Measurements from ENCODE around the gene TMOD3. TPM values are rescaled to one million over a fixed set of nuclear protein-coding genes. Genes with fewer than 3 reads are reported as not detected.

The TMOD3 gene
- total and polyA plus RNA-seq, 2 experiments from 2014 or later, result 26.1 to 29.9 TPM

DNA sequence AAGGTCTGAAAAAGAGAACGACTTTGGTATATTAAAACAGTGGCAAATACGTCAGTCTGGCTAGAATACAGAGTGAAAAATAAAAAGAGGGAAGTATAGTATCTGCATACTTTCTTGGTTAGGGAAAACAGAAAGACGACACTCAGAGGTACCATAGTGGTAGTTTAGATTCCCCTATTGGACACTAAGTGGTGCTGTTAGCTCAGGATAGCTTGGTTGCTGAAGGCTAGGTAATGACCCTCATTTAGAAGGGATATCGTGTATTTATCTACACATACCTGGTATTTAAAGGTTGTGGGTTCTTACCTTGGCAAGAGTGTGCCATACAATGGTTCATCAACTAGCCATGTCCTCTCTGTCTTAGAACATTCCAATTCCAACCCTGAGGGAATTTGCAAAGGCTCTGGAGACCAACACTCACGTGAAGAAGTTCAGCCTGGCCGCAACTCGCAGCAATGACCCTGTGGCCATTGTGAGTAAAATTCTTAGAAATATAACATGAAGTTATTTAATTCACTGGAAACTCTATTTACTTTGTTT, 47.0 kb upstream of the TMOD3 start:
- H3K4me3 ChIP-seq, result no peak overlapping the region
- H3K4me3 Mint-ChIP-seq, result no peak overlapping the region
- TF ChIP-seq ZNF114 (CRISPR knock-in tag; IDR thresholded peaks at IDR 0.05), result no peak
- TF ChIP-seq, protein P1, sequence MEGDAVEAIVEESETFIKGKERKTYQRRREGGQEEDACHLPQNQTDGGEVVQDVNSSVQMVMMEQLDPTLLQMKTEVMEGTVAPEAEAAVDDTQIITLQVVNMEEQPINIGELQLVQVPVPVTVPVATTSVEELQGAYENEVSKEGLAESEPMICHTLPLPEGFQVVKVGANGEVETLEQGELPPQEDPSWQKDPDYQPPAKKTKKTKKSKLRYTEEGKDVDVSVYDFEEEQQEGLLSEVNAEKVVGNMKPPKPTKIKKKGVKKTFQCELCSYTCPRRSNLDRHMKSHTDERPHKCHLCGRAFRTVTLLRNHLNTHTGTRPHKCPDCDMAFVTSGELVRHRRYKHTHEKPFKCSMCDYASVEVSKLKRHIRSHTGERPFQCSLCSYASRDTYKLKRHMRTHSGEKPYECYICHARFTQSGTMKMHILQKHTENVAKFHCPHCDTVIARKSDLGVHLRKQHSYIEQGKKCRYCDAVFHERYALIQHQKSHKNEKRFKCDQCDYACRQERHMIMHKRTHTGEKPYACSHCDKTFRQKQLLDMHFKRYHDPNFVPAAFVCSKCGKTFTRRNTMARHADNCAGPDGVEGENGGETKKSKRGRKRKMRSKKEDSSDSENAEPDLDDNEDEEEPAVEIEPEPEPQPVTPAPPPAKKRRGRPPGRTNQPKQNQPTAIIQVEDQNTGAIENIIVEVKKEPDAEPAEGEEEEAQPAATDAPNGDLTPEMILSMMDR (conservative IDR thresholded peaks at IDR 0.05; ENCODE audit: low read depth in 2 of 2), result peak; percentile 82 to 91
- no peaks in the 10 kb centered on the region for H3K27me3 Mint-ChIP-seq (ENCODE audit: insufficient read depth, low read depth, poor library complexity)
- H3K36me3 Mint-ChIP-seq (ENCODE audit: low read depth), result peaks cover 11% of the 10 kb centered on the region
- H3K4me1 Mint-ChIP-seq, result peaks cover 6% of the 10 kb centered on the region; the same call in 1 of the 3 replicates
- H3K9me2 ChIP-seq (ENCODE audit: insufficient read depth), result no peaks in the 10 kb centered on the region
- no peaks in the 10 kb centered on the region for H3K27me3 ChIP-seq (ENCODE audit: insufficient read depth)
- no peak overlapping the region for H2AFZ ChIP-seq
- H3K4me2 ChIP-seq, result no peak overlapping the region
- no peaks in the 10 kb centered on the region; the same call in 1 of the 2 replicates for H3K4me1 ChIP-seq (ENCODE audit: insufficient read depth)
- no peaks in the 10 kb centered on the region for H4K20me1 ChIP-seq (replicated peaks; ENCODE audit: insufficient read depth)
- peak; percentile 90 for ATAC-seq
- H3K27ac Mint-ChIP-seq, result no peak overlapping the region
- H3K27ac ChIP-seq (ENCODE audit: low read depth), result no peak overlapping the region
- H3K9me3 Mint-ChIP-seq, result peaks cover 3% of the 10 kb centered on the region; the same call in 2 of the 3 replicates
- H3K79me2 ChIP-seq (replicated peaks; ENCODE audit: insufficient read depth), result no peaks in the 10 kb centered on the region
- DNase-seq (ENCODE audit: low spot score), result peak; percentile 76
- no peaks in the 10 kb centered on the region for H3K36me3 ChIP-seq (ENCODE audit: insufficient read depth)
- H3F3A ChIP-seq (replicated peaks; ENCODE audit: low read depth), result no peaks in the 10 kb centered on the region

DNA sequence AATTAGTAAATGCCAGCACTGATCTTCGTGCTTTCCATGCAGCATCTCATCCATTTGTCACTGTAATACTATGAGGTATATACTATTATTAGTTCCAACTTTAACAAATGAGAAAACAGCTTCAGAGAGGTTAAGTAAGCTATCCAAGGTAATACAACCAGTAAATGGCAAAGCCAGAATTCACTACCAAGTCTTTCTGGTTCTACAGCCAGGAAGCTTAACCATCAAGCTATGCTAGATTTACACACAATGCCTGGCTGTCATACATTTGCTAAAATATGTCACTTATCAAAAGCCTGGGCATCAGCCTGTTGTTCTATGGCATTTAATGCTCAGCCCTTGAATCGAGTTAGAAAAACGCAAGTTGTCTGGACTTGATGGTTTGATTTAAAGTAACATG, 45.5 kb upstream of the TMOD3 start:
- ATAC-seq (no peak), DNase-seq (ENCODE audit: low spot score) (no peak)
- H3K27me3 ChIP-seq (ENCODE audit: insufficient read depth), result no peaks in the 10 kb centered on the region
- H3K27ac Mint-ChIP-seq, result no peak overlapping the region
- no peak overlapping the region for H2AFZ ChIP-seq
- no peak overlapping the region for H3K4me2 ChIP-seq
- H4K20me1 ChIP-seq (replicated peaks; ENCODE audit: insufficient read depth), result no peaks in the 10 kb centered on the region
- H3K27ac ChIP-seq (ENCODE audit: low read depth), result no peak overlapping the region
- H3K36me3 Mint-ChIP-seq (ENCODE audit: low read depth), result peaks cover 11% of the 10 kb centered on the region
- H3K4me3 Mint-ChIP-seq, result no peak overlapping the region
- no peaks in the 10 kb centered on the region for H3K27me3 Mint-ChIP-seq (ENCODE audit: insufficient read depth, low read depth, poor library complexity)
- H3K79me2 ChIP-seq (replicated peaks; ENCODE audit: insufficient read depth), result no peaks in the 10 kb centered on the region
- H3F3A ChIP-seq (replicated peaks; ENCODE audit: low read depth), result no peaks in the 10 kb centered on the region
- no peaks in the 10 kb centered on the region for H3K36me3 ChIP-seq (ENCODE audit: insufficient read depth)
- peaks cover 8% of the 10 kb centered on the region; the same call in 1 of the 3 replicates for H3K4me1 Mint-ChIP-seq
- peaks cover 3% of the 10 kb centered on the region; the same call in 2 of the 3 replicates for H3K9me3 Mint-ChIP-seq
- H3K4me1 ChIP-seq (ENCODE audit: insufficient read depth), result no peaks in the 10 kb centered on the region; the same call in 1 of the 2 replicates
- TF ChIP-seq, protein P2, sequence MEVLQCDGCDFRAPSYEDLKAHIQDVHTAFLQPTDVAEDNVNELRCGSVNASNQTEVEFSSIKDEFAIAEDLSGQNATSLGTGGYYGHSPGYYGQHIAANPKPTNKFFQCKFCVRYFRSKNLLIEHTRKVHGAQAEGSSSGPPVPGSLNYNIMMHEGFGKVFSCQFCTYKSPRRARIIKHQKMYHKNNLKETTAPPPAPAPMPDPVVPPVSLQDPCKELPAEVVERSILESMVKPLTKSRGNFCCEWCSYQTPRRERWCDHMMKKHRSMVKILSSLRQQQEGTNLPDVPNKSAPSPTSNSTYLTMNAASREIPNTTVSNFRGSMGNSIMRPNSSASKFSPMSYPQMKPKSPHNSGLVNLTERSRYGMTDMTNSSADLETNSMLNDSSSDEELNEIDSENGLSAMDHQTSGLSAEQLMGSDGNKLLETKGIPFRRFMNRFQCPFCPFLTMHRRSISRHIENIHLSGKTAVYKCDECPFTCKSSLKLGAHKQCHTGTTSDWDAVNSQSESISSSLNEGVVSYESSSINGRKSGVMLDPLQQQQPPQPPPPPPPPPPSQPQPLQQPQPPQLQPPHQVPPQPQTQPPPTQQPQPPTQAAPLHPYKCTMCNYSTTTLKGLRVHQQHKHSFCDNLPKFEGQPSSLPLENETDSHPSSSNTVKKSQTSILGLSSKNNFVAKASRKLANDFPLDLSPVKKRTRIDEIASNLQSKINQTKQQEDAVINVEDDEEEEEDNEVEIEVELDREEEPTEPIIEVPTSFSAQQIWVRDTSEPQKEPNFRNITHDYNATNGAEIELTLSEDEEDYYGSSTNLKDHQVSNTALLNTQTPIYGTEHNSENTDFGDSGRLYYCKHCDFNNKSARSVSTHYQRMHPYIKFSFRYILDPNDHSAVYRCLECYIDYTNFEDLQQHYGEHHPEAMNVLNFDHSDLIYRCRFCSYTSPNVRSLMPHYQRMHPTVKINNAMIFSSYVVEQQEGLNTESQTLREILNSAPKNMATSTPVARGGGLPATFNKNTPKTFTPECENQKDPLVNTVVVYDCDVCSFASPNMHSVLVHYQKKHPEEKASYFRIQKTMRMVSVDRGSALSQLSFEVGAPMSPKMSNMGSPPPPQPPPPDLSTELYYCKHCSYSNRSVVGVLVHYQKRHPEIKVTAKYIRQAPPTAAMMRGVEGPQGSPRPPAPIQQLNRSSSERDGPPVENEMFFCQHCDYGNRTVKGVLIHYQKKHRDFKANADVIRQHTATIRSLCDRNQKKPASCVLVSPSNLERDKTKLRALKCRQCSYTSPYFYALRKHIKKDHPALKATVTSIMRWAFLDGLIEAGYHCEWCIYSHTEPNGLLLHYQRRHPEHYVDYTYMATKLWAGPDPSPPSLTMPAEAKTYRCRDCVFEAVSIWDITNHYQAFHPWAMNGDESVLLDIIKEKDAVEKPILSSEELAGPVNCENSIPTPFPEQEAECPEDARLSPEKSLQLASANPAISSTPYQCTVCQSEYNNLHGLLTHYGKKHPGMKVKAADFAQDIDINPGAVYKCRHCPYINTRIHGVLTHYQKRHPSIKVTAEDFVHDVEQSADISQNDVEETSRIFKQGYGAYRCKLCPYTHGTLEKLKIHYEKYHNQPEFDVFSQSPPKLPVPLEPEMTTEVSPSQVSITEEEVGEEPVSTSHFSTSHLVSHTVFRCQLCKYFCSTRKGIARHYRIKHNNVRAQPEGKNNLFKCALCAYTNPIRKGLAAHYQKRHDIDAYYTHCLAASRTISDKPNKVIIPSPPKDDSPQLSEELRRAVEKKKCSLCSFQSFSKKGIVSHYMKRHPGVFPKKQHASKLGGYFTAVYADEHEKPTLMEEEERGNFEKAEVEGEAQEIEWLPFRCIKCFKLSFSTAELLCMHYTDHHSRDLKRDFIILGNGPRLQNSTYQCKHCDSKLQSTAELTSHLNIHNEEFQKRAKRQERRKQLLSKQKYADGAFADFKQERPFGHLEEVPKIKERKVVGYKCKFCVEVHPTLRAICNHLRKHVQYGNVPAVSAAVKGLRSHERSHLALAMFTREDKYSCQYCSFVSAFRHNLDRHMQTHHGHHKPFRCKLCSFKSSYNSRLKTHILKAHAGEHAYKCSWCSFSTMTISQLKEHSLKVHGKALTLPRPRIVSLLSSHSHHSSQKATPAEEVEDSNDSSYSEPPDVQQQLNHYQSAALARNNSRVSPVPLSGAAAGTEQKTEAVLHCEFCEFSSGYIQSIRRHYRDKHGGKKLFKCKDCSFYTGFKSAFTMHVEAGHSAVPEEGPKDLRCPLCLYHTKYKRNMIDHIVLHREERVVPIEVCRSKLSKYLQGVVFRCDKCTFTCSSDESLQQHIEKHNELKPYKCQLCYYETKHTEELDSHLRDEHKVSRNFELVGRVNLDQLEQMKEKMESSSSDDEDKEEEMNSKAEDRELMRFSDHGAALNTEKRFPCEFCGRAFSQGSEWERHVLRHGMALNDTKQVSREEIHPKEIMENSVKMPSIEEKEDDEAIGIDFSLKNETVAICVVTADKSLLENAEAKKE (CRISPR knock-in tag; IDR thresholded peaks at IDR 0.05), result no peak
- TF ChIP-seq NANOG (IDR thresholded peaks at IDR 0.05; ENCODE audit: borderline replicate concordance) (no peak), CREB1 (CRISPR knock-in tag; IDR thresholded peaks at IDR 0.05; ENCODE audit: low read depth) (no peak), ZNF114 (CRISPR knock-in tag; IDR thresholded peaks at IDR 0.05) (no peak)
- TF ChIP-seq, protein P3, sequence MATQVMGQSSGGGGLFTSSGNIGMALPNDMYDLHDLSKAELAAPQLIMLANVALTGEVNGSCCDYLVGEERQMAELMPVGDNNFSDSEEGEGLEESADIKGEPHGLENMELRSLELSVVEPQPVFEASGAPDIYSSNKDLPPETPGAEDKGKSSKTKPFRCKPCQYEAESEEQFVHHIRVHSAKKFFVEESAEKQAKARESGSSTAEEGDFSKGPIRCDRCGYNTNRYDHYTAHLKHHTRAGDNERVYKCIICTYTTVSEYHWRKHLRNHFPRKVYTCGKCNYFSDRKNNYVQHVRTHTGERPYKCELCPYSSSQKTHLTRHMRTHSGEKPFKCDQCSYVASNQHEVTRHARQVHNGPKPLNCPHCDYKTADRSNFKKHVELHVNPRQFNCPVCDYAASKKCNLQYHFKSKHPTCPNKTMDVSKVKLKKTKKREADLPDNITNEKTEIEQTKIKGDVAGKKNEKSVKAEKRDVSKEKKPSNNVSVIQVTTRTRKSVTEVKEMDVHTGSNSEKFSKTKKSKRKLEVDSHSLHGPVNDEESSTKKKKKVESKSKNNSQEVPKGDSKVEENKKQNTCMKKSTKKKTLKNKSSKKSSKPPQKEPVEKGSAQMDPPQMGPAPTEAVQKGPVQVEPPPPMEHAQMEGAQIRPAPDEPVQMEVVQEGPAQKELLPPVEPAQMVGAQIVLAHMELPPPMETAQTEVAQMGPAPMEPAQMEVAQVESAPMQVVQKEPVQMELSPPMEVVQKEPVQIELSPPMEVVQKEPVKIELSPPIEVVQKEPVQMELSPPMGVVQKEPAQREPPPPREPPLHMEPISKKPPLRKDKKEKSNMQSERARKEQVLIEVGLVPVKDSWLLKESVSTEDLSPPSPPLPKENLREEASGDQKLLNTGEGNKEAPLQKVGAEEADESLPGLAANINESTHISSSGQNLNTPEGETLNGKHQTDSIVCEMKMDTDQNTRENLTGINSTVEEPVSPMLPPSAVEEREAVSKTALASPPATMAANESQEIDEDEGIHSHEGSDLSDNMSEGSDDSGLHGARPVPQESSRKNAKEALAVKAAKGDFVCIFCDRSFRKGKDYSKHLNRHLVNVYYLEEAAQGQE (IDR thresholded peaks at IDR 0.05; ENCODE audit: unreplicated experiment), result no peak
- H3K9me2 ChIP-seq (ENCODE audit: insufficient read depth), result no peaks in the 10 kb centered on the region
- no peak overlapping the region for H3K4me3 ChIP-seq

Measured in GM23338 (cell line).